Astrocyte (in vitro differentiated cells and primary cell): Measurements from ENCODE around the gene COX4I2. TPM values are rescaled to one million over a fixed set of nuclear protein-coding genes. Genes with fewer than 3 reads are reported as not detected.

Source experiments
- DNase-seq: peaks from one replicate; pipeline ENCODE4 v3.0.0-alpha.2; 2010; ENCODE audit warnings: low read depth
- FAIRE-seq: peaks from 2 replicates; lab custom pipeline; 2011; peaks lifted over from hg19 to GRCh38; lab: Jason Lieb, UNC
- H2AFZ ChIP-seq: 2 replicates; pipeline ENCODE4 v1.6.0; 2012; ENCODE audit warnings: low read depth, low read length, inconsistent platforms
- H3K27ac ChIP-seq: 2 replicates; pipeline ENCODE4 v1.5.1; 2011; ENCODE audit warnings: low read depth, low read length, inconsistent platforms
- H3K27me3 ChIP-seq: 2 replicates; pipeline ENCODE4 v1.6.0; 2011; ENCODE audit warnings: low read length, inconsistent platforms; ENCODE audit not compliant: insufficient read depth
- H3K36me3 ChIP-seq: 2 replicates; pipeline ENCODE4 v1.5.1; 2011; ENCODE audit warnings: low read length, inconsistent platforms; ENCODE audit not compliant: insufficient read depth
- H3K4me1 ChIP-seq: 2 replicates; pipeline ENCODE4 v1.5.1; 2011; ENCODE audit warnings: low read length, inconsistent platforms; ENCODE audit not compliant: insufficient read depth
- H3K4me2 ChIP-seq: 2 replicates; pipeline ENCODE4 v1.6.0; 2012; ENCODE audit warnings: low read length, inconsistent platforms
- H3K4me3 ChIP-seq: 2 replicates; pipeline ENCODE4 v1.5.1; 2011; ENCODE audit warnings: low read depth, mild to moderate bottlenecking, low read length, inconsistent platforms; ENCODE audit not compliant: insufficient read depth
- H3K79me2 ChIP-seq: 2 replicates; pipeline ENCODE4 v1.6.0; 2012; ENCODE audit warnings: mild to moderate bottlenecking, low read length, inconsistent platforms; ENCODE audit not compliant: insufficient read depth
- H3K9ac ChIP-seq: 2 replicates; pipeline ENCODE4 v1.6.0; 2012; ENCODE audit warnings: mild to moderate bottlenecking, low read length, inconsistent platforms
- H3K9me3 ChIP-seq: 2 replicates; pipeline ENCODE4 v1.5.1; 2012; ENCODE audit warnings: low read depth, mild to moderate bottlenecking, low read length, inconsistent platforms; ENCODE audit not compliant: insufficient read depth
- H4K20me1 ChIP-seq: 2 replicates; pipeline ENCODE4 v1.6.0; 2012; ENCODE audit warnings: low read length, inconsistent platforms; ENCODE audit not compliant: insufficient read depth
- H3K27ac Mint-ChIP-seq: one replicate; pipeline ENCODE4 v1.8.0; 2021; ENCODE audit warnings: mild to moderate bottlenecking, mixed read lengths; ENCODE audit not compliant: unreplicated experiment
- H3K27me3 Mint-ChIP-seq: one replicate; pipeline ENCODE4 v1.8.0; 2021; ENCODE audit warnings: low read depth, mixed read lengths; ENCODE audit not compliant: unreplicated experiment
- H3K36me3 Mint-ChIP-seq: one replicate; pipeline ENCODE4 v1.8.0; 2021; ENCODE audit warnings: low read depth, mixed read lengths; ENCODE audit not compliant: unreplicated experiment
- H3K4me1 Mint-ChIP-seq: one replicate; pipeline ENCODE4 v1.8.0; 2021; ENCODE audit warnings: low read depth, mixed read lengths; ENCODE audit not compliant: unreplicated experiment
- H3K4me3 Mint-ChIP-seq: one replicate; pipeline ENCODE4 v1.8.0; 2021; ENCODE audit warnings: mild to moderate bottlenecking, moderate library complexity, mixed read lengths; ENCODE audit not compliant: unreplicated experiment
- H3K9me3 Mint-ChIP-seq: one replicate; pipeline ENCODE4 v1.8.0; 2021; ENCODE audit warnings: mild to moderate bottlenecking, mixed read lengths; ENCODE audit not compliant: unreplicated experiment
- EZH2 ChIP-seq: IDR thresholded peaks from 2 replicates; pipeline ENCODE4 v1.6.1; 2012; ENCODE audit warnings: mild to moderate bottlenecking, low read length, inconsistent platforms; ENCODE audit not compliant: insufficient read depth
- total RNA-seq: library from RNA; stranded (reverse); gene quantifications from 2 replicates; pipeline ENCODE4 v1.2.1, GENCODE V29; 2021
- TF ChIP-seq, protein P1 (sequence below): IDR thresholded peaks from 2 replicates; pipeline ENCODE4 v1.5.1; 2011; ENCODE audit warnings: low read depth, mild to moderate bottlenecking, inconsistent platforms, low read length, moderate library complexity; ENCODE audit not compliant: insufficient read depth

COX4I2 gene
- total RNA-seq, 1 donor from 2014 or later: not detected

GRCh38 chr20:31654534-31654933, 16.8 kb downstream of the COX4I2 start:
- no peak overlapping the region for H3K27ac ChIP-seq
- H3K36me3 ChIP-seq: no peaks in the 10 kb centered on the region
- no peak overlapping the region for H2AFZ ChIP-seq
- no peaks in the 10 kb centered on the region for H3K27me3 ChIP-seq
- H3K4me1 ChIP-seq: no peaks in the 10 kb centered on the region
- no peaks in the 10 kb centered on the region for H3K9me3 ChIP-seq
- FAIRE-seq: no peak
- H3K4me3 ChIP-seq: no peak overlapping the region
- H3K79me2 ChIP-seq: no peaks in the 10 kb centered on the region
- H3K4me1 Mint-ChIP-seq: no peaks in the 10 kb centered on the region
- no peak overlapping the region for H3K9ac ChIP-seq
- no peak overlapping the region for H3K4me2 ChIP-seq
- no peak overlapping the region for H3K4me3 Mint-ChIP-seq
- peaks cover 8% of the 10 kb centered on the region for H3K27me3 Mint-ChIP-seq
- no peak overlapping the region for H3K27ac Mint-ChIP-seq
- TF ChIP-seq, protein P1, sequence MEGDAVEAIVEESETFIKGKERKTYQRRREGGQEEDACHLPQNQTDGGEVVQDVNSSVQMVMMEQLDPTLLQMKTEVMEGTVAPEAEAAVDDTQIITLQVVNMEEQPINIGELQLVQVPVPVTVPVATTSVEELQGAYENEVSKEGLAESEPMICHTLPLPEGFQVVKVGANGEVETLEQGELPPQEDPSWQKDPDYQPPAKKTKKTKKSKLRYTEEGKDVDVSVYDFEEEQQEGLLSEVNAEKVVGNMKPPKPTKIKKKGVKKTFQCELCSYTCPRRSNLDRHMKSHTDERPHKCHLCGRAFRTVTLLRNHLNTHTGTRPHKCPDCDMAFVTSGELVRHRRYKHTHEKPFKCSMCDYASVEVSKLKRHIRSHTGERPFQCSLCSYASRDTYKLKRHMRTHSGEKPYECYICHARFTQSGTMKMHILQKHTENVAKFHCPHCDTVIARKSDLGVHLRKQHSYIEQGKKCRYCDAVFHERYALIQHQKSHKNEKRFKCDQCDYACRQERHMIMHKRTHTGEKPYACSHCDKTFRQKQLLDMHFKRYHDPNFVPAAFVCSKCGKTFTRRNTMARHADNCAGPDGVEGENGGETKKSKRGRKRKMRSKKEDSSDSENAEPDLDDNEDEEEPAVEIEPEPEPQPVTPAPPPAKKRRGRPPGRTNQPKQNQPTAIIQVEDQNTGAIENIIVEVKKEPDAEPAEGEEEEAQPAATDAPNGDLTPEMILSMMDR: no peak
- TF ChIP-seq EZH2: no peak
- no peaks in the 10 kb centered on the region for H3K9me3 Mint-ChIP-seq
- DNase-seq: no peak
- H3K36me3 Mint-ChIP-seq: peaks cover 2% of the 10 kb centered on the region
- no peaks in the 10 kb centered on the region for H4K20me1 ChIP-seq

- peak overlapping the region; percentile 66 for H2AFZ ChIP-seq
- H3K9me3 ChIP-seq: no peaks in the 10 kb centered on the region
- no peaks in the 10 kb centered on the region for H3K27me3 Mint-ChIP-seq
- peak overlapping the region; percentile 85 for H3K27ac Mint-ChIP-seq
- no peak for FAIRE-seq
- H3K27me3 ChIP-seq: no peaks in the 10 kb centered on the region
- H3K4me1 ChIP-seq: peaks cover 11% of the 10 kb centered on the region
- peaks cover 16% of the 10 kb centered on the region for H3K36me3 Mint-ChIP-seq
- H3K4me2 ChIP-seq: peak overlapping the region; percentile 85
- TF ChIP-seq, protein P1: peak; percentile 38
- TF ChIP-seq EZH2: no peak
- peak overlapping the region; percentile 76 for H3K4me3 Mint-ChIP-seq
- peaks cover 8% of the 10 kb centered on the region for H4K20me1 ChIP-seq
- H3K79me2 ChIP-seq: peaks cover 17% of the 10 kb centered on the region
- peaks cover 18% of the 10 kb centered on the region for H3K4me1 Mint-ChIP-seq
- peak; percentile 44 for DNase-seq
- H3K9ac ChIP-seq: peak overlapping the region; percentile 68
- H3K9me3 Mint-ChIP-seq: no peaks in the 10 kb centered on the region
- peak overlapping the region; percentile 47 for H3K27ac ChIP-seq
- H3K36me3 ChIP-seq: peaks cover 13% of the 10 kb centered on the region
- H3K4me3 ChIP-seq: peak overlapping the region; percentile 41
These were observed 24.1 kb downstream of the COX4I2 start for GRCh38 chr20:31661625-31662371.

GRCh38 chr20:31662372-31662854, 24.7 kb downstream of the COX4I2 start:
- no peaks in the 10 kb centered on the region for H3K9me3 ChIP-seq
- no peak for FAIRE-seq
- peaks cover 9% of the 10 kb centered on the region for H4K20me1 ChIP-seq
- H3K27ac ChIP-seq: no peak overlapping the region
- H3K79me2 ChIP-seq: peaks cover 21% of the 10 kb centered on the region
- no peak for DNase-seq
- H3K9ac ChIP-seq: peak overlapping the region; percentile 68
- no peaks in the 10 kb centered on the region for H3K9me3 Mint-ChIP-seq
- no peaks in the 10 kb centered on the region for H3K27me3 Mint-ChIP-seq
- peaks cover 17% of the 10 kb centered on the region for H3K36me3 Mint-ChIP-seq
- TF ChIP-seq, protein P1: no peak
- no peak for TF ChIP-seq EZH2
- no peaks in the 10 kb centered on the region for H3K27me3 ChIP-seq
- peaks cover 14% of the 10 kb centered on the region for H3K36me3 ChIP-seq
- peak overlapping the region; percentile 76 for H3K4me3 Mint-ChIP-seq
- peak overlapping the region; percentile 85 for H3K27ac Mint-ChIP-seq
- H3K4me1 ChIP-seq: peaks cover 11% of the 10 kb centered on the region
- H3K4me1 Mint-ChIP-seq: peaks cover 19% of the 10 kb centered on the region
- peak overlapping the region; percentile 85 for H3K4me2 ChIP-seq
- no peak overlapping the region for H3K4me3 ChIP-seq
- H2AFZ ChIP-seq: no peak overlapping the region
